NCI-H187 (cell line): ENCODE measurements around the gene PARP12.

Experiments
- DNase-seq, 2 experiments: peaks; one replicate each; lab custom pipeline; 2025; lab: John Stamatoyannopoulos, UW

PARP12 gene

GRCh38 chr7:140014123-140014522, 48.6 kb downstream of the PARP12 start:
- no peak for DNase-seq

DNA sequence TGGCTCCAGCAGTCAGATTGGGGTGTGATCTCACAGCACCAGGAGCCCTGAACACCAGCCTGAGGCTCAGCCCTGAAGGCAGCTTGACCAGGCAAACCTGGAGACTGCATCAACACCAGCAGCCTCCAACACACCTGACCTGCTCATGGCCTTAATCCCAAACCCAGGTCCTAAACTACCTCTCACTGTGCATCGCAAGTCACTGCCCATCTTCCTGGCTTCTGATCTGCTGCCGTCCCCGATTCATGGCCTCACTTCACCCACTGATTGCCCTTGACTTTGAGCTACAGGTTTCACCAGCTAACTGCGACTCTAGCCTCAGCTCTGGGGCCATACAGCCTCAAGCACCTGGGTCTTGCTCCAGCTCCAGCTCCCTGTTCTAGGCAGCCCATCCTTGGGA, 49.1 kb downstream of the PARP12 start:
- DNase-seq: no peak

- DNase-seq: no peak
Measured at GRCh38 chr7:140010194-140010895, 52.4 kb downstream of the PARP12 start.

DNA sequence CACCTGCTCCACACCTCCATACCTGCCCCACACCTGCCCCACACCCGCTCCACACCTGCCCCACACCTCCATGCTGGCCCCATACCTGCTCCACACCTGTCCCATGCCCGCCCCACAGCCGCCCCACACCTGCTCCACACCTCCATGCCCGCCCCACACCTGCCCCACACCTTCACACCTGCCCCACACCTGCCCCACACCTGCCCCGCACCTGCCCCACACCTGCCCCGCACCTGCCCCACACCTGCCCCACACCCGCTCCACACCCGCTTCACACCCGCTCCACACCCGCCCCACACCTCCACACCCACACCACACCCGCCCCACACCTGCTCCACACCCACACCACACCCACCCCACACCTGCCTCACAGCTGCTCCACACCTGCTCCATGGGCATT, 53.0 kb downstream of the PARP12 start:
- no peak for DNase-seq

DNA sequence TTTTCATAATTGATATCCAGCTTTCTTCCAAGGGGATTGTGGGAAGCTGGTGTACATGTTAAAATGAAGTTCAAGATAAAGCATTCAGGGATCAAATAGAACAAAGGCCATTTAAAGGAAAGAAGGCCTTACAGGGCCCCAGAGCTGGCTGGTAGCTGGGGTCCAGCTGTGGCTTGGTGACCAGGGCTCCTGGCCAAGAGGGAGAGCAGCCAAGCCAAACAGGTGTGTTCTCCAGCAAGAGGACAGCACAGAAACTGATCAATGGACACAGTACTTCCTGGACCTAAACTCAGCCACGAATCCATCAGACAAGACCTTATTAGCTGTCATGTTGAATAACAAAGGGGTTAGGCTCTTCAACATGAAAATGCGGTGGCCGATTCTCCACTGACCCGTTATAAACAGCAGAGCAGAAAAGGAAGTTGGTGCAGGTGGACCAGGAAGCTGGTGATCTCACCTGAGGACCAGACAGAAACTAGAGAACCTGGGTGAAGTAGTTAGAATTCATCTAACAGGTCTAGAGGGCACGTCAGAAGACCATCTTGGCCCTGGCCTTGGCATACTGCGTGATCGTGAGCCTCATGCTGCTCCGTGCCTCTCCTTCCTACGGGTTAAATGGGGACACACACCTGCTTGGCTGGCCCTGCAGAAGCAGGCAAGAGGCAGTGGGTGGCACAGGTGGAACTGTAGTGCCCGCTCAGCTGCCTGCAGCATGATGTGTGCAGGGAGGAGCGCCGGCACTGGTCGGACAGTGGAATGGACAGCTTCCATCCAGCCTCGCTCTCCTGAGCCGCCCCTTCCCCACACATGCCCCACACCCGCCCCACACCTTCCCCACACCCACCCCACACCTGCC, 53.8 kb downstream of the PARP12 start:
- DNase-seq: no peak

DNA sequence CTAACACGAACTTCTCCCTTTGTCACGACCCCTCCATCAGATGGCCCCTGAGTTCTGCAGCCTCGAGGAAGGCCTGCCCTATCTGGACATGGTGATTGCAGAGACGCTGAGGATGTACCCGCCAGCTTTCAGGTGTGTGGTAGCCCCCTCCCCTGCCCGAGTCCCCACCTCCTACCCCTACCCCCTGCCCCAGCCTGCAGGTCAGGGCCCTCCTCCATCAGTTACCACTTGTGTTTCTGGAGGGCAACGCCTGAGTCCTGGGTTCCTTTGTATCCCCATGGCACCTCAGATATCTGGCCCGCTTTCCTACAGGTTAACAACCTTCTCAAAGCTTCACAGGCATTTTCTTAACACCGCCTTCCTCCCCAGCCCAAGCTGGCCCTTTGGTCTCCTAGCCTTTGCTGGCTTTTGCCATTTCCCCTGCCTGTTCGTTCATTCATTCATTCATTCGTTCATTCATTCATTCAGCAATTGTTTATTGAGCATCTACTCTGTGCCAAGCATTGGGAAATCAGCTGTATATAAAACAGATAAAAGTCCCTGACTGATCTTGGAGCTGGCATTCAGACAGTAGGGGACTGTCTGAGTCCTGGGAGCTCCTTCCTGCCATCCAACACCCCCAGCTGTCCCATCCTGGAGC, 55.6 kb downstream of the PARP12 start:
- no peak for DNase-seq

DNA sequence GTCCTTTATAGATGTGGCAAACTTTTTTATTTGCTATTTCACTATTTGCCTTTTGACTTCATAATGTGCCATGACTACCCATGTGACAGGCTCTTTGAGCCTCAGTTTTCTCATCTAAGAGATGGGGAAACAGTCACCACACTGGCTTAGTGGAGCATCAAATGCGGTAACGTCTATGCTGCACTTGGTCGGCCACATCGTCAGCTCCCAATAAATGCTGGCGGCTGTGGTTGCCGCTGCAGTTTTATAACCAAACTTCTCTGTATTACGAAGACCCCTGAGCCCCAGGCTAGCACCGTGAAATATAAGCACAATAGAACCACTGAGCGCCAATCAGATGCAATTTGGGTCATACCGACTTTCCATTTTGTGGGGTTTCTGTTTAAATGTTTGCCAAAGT, 56.2 kb downstream of the PARP12 start:
- no peak for DNase-seq

DNA sequence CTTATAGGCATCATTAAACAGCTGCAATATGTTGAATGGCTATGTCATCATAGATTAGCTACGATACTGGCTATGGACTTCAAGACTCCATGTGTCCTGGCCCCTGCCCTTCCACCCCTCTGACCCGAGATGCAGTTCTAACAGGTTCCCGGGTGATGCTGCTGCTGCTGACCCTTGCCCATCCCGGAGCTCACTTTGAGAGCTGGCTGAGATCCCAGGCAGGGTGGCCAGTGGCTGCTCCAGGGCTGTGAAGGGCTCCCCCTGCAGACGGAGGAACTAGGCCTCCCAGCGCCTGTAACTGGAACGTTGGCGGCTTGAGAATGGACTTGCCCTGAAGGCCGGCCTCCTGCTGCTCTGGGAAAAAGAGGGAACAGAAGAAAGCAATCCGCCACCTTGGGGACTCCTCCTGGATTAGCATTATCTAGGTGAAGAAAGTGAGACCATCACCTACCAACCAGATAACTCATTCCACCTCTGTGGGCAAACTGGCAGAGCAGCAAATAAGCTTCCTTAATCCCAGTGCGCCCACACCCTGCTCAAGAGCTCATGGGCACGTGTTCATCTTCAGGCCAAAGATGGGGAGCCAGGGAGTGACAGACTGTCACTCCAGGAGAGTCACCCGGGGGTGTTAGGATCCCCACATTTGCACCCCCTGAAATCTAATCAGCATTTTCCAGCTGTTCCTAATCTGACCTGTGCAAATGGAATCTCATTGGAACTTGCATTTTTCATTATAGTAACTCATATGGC, 56.8 kb downstream of the PARP12 start:
- DNase-seq: no peak

DNA sequence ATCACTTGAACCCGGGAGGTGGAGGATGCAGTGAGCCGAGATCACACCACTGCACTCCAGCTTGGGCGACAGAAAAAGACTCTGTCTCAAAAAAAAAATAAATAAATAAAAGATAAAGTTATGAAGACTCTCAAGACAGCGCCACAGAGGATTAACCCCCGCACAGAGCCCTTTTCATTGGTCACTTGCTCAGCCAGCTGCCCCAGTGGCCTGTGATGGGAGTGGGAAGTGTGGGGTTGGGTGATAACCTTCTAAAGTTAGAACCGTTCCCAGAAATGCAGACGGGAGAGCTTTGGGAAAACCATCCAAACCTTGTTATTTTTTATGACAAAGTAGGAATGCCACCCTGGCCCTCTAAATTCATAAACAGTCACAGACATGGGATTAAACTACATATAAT, 57.4 kb downstream of the PARP12 start:
- DNase-seq: no peak

GRCh38 chr7:140004672-140005071, 58.1 kb downstream of the PARP12 start:
- no peak for DNase-seq

- no peak for DNase-seq
Measured at GRCh38 chr7:140003913-140004382, 58.8 kb downstream of the PARP12 start.

GRCh38 chr7:140000666-140001268, 62.0 kb downstream of the PARP12 start:
- no peak for DNase-seq

DNA sequence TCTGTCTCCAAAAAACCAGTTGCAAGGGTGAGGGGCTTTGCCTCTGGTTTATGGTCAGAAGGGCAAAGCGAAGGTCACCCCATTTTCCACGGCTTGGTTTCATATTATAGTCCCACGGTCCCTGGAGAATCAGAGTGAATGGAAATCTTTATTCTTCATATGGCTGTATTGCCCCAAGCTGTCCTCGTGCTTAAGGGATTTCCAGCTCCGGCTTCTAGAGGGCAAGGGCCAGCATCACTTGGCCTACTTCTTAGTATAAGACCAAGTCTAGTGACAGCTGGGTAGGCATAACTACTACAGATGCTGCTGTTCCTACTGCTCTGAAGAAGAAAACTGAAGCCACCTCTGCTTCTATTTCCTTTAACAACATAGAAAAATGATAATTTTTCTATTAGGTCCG, 63.2 kb downstream of the PARP12 start:
- no peak for DNase-seq

DNA sequence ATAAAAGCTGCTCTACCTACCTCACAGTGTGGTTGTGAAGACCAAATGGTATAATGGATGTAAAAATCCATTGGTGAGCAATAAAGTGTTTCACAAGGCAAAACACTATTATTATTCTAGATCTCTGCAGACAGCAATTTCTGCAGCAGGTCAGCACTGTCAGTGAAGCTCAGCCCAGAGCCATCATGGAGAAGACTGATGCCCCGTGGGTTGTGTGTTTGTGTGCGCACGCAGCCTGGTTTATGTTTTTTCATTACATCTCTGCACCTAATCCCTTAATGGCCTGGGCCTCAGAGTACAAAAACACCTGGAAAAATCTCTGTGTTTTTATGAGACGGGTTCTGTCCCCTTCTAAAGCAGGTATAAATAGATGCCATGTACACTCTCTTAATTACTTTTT, 64.2 kb downstream of the PARP12 start:
- no peak for DNase-seq

GRCh38 chr7:139995017-139995915, 67.5 kb downstream of the PARP12 start:
- no peak for DNase-seq

- no peak for DNase-seq
Measured at GRCh38 chr7:139994356-139994755, 68.4 kb downstream of the PARP12 start.

DNA sequence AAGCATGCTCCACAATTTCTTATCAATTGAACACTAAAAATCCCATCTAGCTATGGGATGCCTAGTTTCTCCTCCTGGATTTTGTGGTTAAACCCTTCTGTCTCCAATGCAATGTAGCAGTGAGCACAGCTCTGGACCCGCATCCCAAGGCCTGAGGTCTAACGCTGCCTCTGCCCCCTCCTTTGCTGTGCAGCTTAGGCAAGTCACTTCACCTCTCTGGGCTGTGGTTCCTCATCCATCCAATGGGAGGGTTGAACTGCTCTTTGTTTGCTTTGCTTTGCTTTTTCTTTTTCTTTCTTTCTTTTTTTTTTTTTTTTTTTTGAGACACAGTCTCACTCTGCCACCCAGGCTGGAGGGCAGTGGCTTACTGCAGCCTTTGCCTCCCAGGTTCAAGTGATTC, 69.2 kb downstream of the PARP12 start:
- DNase-seq: no peak

GRCh38 chr7:139993169-139993568, 69.6 kb downstream of the PARP12 start:
- DNase-seq: no peak

DNA sequence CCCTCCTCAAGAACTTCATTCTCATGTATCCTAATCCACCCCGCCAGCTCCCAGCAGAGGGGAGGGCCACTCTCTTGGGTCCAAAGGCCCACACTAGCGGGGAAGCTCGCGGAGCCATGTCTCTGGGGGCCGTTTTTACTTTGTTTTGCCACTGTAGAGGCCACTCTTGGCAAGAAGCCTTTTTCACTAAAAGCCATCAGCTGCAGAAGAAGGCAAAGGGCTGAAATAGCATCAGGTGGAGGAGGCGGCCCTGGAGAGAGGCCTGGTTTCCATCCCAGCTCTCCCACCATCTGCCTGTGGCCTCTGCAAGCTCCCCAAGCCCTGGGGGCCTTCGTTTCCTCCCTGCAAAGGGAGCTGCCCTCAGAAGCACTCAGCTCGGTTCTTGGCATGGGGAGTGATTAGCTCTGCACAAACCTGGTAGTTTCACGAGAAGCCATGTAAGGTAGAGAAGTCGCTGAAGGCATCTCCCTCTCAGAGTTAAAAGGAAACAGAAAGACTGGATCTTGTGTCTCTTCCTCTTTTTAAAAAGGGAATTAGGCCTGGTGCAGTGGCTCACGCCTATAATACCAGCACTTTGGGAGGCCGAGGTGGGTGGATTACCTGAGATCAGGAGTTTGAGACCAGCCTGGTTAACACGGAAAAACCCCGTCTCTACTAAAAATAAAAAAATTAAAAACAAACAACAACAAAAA, 70.3 kb downstream of the PARP12 start:
- DNase-seq: no peak

DNA sequence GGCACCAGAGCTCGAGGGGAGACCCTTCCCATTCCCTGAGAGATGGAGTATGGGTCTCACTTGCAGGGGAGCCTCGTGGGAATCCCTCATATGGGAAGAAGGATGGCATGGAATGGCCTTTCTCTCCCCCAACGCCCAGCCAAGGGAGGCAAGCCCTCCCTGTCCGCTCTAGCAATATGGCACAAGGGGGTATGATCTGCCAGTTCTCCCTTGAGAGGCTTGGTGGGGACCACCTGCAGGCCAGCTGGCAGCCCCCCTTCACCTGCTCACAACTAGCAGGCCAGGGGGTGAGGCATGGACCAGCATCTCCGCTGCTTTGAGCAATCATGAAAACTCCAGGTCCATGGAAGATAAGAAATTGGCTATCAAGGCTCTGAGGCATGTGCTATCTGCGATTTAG, 70.8 kb downstream of the PARP12 start:
- DNase-seq: no peak
